ENCODE data around the gene SCART1. TPM values are rescaled to one million over a fixed set of nuclear protein-coding genes. Genes with fewer than 3 reads are reported as not detected.

SCART1 gene
- total and polyA plus RNA-seq, 2 of the 4 experiments (the other 2 are of a cell fraction): 0.54 to 2.1 TPM

GRCh38 chr10:133458710-133459453, 5.1 kb downstream of the SCART1 start:
- H3K4me3 ChIP-seq (ENCODE audit: insufficient read depth, low read depth, low read length): no peak overlapping the region
- H4K91ac ChIP-seq (ENCODE audit: insufficient read depth, low read depth, low read length): no peak overlapping the region
- no peaks in the 10 kb centered on the region for H3K9me1 ChIP-seq (ENCODE audit: insufficient read depth, low read length)
- no peak overlapping the region for H3K9ac ChIP-seq (ENCODE audit: low read depth, low read length)
- H3K14ac ChIP-seq (replicated peaks; ENCODE audit: low read depth, low read length): no peak overlapping the region
- no peak overlapping the region for H4K5ac ChIP-seq (ENCODE audit: low read depth, low read length)
- BruUV-seq (replicated peaks): no TSS peak
- dilution Hi-C loops (cut with HindIII; ENCODE audit: low sequenced_read_pairs, unreplicated experiment) (no loop called here), intact Hi-C loops (cut with micrococcal nuclease) (no loop called here), in situ Hi-C loops (cut with MboI; ENCODE audit: low sequenced_read_pairs) (no loop called here)
- DNase-seq: peak; percentile 8
- H3K4ac ChIP-seq (ENCODE audit: low read depth, low read length): no peak overlapping the region
- H3K4me2 ChIP-seq (ENCODE audit: low read depth, low read length): no peak overlapping the region
- H3K56ac ChIP-seq (ENCODE audit: extremely low read depth, insufficient read depth, low read length): no peak overlapping the region
- H3K27ac ChIP-seq (ENCODE audit: insufficient read depth, low read length): no peak overlapping the region
- no peak overlapping the region for H2BK20ac ChIP-seq (ENCODE audit: low read depth, low read length)
- TF ChIP-seq CTCF (conservative IDR thresholded peaks at IDR 0.05; ENCODE audit: low read depth, low read length): no peak
- TF ChIP-seq ELK1 (IDR thresholded peaks at IDR 0.05; ENCODE audit: borderline replicate concordance, low read depth, low read length): no peak
- no peak for TF ChIP-seq RCOR1 (IDR thresholded peaks at IDR 0.05; ENCODE audit: insufficient replicate concordance, low read length)
- TF ChIP-seq RAD21 (IDR thresholded peaks at IDR 0.05; ENCODE audit: low read length): no peak
- no peak for TF ChIP-seq RFX5 (IDR thresholded peaks at IDR 0.05; ENCODE audit: low read depth, low read length)
- no peak for TF ChIP-seq SMC3 (IDR thresholded peaks at IDR 0.05; ENCODE audit: low read depth, low read length)
- TF ChIP-seq POLR2A (IDR thresholded peaks at IDR 0.05; ENCODE audit: low read depth, low read length): no peak
- no peak for TF ChIP-seq USF2 (IDR thresholded peaks at IDR 0.05; ENCODE audit: low read depth, low read length)
- no peak for TF ChIP-seq NFE2L2 (IDR thresholded peaks at IDR 0.05; ENCODE audit: low read depth, low read length)
- TF ChIP-seq FOS (IDR thresholded peaks at IDR 0.05; ENCODE audit: low read depth, low read length): no peak
- no peak for TF ChIP-seq MAZ (IDR thresholded peaks at IDR 0.05; ENCODE audit: borderline replicate concordance, low read depth, low read length)
- no peak for TF ChIP-seq BHLHE40 (IDR thresholded peaks at IDR 0.05; ENCODE audit: low read depth, low read length)
- no peak for TF ChIP-seq CEBPB (IDR thresholded peaks at IDR 0.05; ENCODE audit: low read depth, low read length)
- TF ChIP-seq CHD1 (IDR thresholded peaks at IDR 0.05; ENCODE audit: low read depth, low read length): no peak
- no peak for TF ChIP-seq MAFK (IDR thresholded peaks at IDR 0.05; ENCODE audit: low read depth, low read length)
- no peak for TF ChIP-seq MXI1 (IDR thresholded peaks at IDR 0.05; ENCODE audit: borderline replicate concordance, low read depth, low read length)
- no peak overlapping the region for H2AK5ac ChIP-seq (ENCODE audit: low read depth, low read length)
- H2AFZ ChIP-seq (replicated peaks; ENCODE audit: low read length, poor library complexity): no peak overlapping the region
- no peaks in the 10 kb centered on the region for H4K20me1 ChIP-seq (ENCODE audit: insufficient read depth, low read length)
- H3K23ac ChIP-seq (ENCODE audit: low read depth, low read length): no peak overlapping the region
- no peak overlapping the region for H2BK5ac ChIP-seq (ENCODE audit: low read depth, low read length, poor library complexity, severe bottlenecking)
- no peaks in the 10 kb centered on the region for H3K36me3 ChIP-seq (ENCODE audit: control insufficient read depth, insufficient read depth, low read length)
- H3K9me3 ChIP-seq (ENCODE audit: control insufficient read depth, insufficient read depth, low read length): no peaks in the 10 kb centered on the region
- no peak overlapping the region for H2BK120ac ChIP-seq (ENCODE audit: low read depth, low read length)
- no peaks in the 10 kb centered on the region for H3K79me1 ChIP-seq (ENCODE audit: low read depth in 1 of 2, low read length in 2 of 2)
- H2BK15ac ChIP-seq (ENCODE audit: low read depth, low read length): no peak overlapping the region
- ChIA-PET POLR2A (ENCODE audit: unreplicated experiment) (no interaction called here), CTCF (no interaction called here)
- no peak overlapping the region for H4K8ac ChIP-seq (ENCODE audit: low read depth in 2 of 2, low read length in 2 of 2)
- H3K27me3 ChIP-seq (ENCODE audit: control insufficient read depth, insufficient read depth, low read length): no peaks in the 10 kb centered on the region
- no peak overlapping the region for H2AK9ac ChIP-seq (replicated peaks; ENCODE audit: low read depth, low read length, poor library complexity)
- no peaks in the 10 kb centered on the region for H3K4me1 ChIP-seq (ENCODE audit: control insufficient read depth, insufficient read depth, low read length)
- no peak for ATAC-seq (ENCODE audit: low read depth)
- 86% methylated on average over 8 of the region's 21 CpGs; no CpG with 5 or more reads in 1 of the 2 experiments for WGBS, 2 experiments (ENCODE audit: extremely low coverage in 2 of 2, insufficient read length in 1 of 2)
- H3K18ac ChIP-seq (ENCODE audit: low read depth, low read length): no peak overlapping the region
